ENCODE results near the gene GLIS1.

The GLIS1 gene

DNA sequence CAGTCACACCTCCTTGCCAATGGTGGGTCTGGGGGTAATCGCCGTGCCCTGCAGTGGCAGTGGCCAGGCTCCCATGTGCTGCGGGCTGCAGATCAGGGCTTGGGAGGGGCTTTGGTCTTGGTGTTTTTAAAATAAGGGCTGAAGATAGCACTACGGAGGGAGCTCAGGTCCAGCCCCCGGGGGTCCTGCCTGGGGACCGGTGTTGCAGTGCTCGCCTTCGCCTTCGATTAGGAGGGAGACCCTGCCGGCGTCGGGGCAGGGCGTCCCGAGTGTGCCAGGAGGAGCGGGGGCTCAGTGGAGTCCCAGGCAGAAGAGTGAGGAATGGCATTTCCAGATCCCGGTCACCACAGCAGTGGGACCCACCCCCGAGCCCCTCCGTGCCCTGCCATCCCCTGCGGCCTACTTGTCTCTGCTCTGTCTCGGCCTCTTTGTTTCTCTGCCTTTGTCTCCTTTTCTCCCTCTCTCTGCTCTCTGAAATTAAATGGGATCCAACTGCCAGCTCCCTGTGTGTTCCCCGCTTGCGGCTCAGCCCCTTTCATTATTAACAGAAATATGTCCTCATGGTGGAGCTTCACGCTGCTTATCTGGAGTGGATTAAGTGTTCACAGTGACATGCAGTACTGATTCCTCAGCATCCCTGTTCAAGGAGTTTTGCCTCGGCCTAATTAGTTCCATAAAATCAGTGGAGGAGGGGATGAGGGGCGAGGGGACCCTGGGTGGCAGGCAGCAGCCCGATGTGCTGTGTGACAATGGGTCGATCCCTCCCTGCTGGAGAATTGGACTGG is 235.3 kb downstream of the GLIS1 start:
- peak; percentile 18 to 38 for DNase-seq

- peak in 1 of 2 experiments; percentile 27 for DNase-seq
Measured at GRCh38 chr1:53502641-53503432, 236.1 kb downstream of the GLIS1 start.

DNA sequence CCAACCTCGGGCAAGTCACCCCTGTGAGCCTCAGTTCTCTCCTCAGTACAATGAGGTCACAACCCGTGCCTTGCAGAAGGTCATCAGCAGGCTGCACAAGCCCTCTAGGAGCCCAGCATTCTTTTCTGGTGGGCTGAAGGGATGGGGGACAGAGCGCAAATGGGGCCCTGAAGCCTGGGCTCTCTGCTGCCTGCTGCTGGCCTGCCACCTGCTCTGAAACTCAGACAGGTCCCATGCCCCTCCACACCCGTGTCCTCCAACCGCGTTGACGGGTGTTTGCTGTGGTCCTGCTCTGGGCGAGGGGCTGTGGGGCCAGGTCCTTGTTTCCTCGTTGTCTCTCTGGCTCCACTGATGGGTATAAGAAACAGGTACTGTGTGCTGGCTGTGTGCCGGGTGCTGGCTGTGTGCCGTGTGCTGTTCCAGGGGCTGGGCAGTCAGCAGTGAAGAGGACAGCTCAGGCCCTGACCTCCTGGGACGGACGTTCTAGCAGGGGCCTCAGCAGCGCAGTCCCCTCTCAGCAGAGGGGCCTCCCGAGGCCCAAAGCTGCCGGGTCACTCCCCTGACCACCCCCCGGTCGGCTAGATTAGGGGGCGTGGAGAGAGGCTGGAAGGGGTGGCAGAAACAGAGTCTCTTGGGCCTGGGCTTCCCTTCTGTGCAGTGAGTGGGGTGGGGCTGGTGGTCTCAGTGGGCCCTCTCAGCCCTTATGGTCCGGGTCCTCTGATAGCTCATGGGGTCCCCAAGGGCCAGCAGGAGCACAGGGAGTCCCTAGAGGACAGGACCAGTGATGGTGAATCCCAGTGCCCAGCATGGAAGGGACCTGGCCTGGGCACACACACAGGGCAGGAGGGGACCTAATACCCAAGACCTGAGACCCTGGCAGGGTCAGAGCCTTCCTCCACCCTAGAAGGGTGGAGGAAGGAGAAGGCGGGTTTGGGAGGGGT is 237.6 kb downstream of the GLIS1 start:
- no peak for DNase-seq

DNA sequence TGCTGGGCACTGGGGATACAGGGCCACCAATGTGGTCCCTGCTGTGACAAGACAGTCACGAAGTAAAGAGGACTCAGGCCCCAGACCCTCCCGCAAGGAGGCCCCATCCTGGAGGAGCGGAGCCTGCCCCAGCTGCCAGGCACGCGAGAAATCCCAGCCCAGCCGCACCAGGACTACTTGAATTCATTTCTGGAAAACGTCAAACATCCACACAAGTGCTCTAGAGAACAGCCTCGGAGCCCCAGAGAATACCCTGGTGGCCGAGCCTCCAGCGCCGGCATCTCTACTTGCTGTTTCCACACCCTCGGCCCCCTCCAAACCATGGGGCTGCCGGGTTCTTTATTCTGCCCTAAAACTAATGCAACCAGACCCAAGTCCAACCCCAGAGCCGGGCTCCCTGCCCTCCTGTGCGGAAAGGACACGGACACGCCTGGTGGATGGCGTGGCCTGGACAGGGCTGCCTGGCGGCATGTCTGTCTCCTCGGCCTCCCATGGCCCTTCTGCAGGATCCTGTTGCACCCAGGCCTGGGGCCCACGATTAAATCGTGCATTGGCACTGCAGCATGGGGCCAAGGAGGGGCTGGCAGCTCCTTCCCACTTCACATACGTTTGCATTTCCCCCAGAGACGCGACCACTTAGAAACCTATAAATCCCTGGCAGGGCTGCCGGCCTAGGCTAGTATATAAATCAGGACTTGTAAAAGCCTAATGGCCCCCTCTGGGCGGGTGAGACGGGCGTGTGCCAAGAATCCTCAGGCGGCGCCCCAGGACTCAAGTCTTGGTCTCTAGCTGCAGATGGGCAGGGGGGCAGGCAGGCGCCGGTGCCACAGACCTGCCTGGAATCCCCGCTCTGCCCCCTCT is 238.5 kb downstream of the GLIS1 start:
- no peak for DNase-seq

DNA sequence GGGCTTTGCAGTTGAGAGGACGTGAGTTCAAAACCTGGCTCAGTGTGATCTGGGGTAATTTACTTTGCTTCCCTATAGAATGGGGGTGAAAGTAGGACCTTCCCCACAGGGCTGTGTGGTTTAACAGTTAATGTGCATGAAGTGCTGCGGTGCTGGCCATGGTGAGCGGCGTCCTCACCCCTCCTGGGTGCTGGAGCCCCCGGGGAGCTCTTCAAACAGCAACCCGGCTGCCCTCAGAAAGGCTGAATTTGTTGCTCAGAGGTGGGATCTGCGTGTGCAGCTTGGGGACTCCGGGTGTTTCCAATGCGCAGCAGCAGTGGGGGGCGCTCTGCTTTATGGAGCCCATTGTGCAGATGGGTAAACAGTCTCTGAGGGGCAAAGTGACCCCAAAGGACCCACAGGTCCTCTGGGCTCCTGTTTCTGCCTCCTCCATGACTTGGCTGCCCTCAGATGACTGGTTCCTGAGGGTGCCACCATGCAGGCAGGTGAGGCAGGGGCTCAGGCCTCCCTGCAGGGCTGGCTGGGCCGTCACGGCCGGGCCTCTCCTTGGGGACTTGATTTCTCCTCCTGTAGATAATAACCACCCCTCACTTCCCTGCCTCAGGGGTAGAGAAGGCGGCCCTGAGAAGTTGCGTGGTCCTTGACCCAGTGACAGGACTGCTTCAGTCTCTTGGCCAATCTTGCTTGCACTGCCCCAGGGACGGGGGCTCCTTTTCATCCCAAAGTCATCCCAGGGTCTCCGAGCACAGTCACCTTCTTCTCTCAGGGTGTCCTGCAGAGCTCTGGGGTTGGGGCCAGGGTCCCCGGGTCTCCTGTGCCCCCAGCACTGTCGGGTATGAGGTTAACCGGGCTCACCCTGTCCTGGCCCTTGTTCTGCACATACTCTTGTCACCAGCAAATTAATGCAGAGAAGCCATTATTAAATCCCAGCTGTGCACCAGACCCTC is 239.4 kb downstream of the GLIS1 start:
- DNase-seq = no peak

GRCh38 chr1:53498555-53499131 is 240.3 kb downstream of the GLIS1 start:
- DNase-seq = no peak

DNA sequence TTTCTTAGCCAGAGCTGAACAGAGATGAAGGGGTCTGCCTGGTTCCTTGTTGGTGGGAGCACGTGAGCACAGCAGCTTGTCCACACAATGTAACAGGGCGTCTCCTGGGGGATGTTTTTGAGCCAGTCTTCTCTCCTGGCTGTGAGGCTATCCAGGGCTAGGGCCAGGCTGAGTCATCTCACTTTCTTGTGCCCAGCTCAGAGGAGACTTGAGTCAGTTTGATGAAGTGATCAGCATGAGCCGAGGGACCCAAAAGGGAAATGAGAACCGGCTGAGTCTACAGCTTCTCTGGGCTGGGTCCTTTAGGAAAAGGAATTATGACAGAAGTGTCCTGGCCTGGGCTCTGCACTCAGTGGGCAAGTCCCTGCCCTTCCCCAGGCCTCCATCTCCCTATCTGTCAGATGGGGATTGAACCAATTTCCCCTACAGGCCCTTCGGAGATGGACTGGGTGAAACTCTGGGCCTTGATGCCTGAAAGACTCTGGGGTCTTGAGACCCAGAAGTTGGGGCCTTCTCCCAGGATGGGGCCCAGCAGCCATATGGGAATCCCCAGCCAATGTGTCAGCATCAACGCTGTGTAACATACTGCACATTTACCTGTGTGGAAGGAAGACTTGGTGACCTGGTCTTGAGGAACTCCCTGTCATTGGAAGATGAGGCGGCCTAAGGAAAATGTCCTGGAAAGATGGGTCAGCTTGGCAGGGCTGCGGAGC is 243.2 kb downstream of the GLIS1 start:
- no peak for DNase-seq

GRCh38 chr1:53490351-53490750 is 248.6 kb downstream of the GLIS1 start:
- no peak for DNase-seq

DNA sequence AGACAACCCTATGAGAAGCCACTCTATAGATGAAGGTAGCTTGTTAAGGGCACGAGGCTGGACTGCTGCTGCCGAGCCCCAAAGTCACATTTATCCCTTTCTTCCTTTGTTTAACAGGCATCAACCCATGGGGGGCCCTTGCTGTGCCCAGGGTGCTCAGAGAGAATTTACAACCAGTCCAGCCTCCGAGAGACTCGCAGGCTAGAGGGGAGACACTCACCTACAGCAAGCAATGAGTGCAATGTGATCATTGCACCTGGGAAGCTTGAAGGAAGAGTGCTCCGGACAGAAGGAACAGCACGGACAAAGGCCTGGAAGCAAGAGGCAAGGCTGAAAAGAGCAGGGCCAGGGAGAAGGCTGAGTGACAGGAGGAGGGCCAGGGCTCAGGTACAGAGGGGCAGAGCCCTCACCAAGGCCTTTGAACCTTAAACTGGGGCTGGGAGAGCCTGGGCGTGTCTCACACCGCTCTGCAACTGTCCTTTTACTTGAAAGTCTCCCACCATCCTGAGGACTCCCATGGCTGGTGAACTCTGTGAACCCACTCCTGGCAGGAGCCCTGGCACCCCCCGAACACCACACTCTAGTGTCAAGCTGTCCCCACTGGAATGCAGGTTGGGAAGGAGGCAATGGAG is 252.5 kb downstream of the GLIS1 start:
- no peak for DNase-seq

DNA sequence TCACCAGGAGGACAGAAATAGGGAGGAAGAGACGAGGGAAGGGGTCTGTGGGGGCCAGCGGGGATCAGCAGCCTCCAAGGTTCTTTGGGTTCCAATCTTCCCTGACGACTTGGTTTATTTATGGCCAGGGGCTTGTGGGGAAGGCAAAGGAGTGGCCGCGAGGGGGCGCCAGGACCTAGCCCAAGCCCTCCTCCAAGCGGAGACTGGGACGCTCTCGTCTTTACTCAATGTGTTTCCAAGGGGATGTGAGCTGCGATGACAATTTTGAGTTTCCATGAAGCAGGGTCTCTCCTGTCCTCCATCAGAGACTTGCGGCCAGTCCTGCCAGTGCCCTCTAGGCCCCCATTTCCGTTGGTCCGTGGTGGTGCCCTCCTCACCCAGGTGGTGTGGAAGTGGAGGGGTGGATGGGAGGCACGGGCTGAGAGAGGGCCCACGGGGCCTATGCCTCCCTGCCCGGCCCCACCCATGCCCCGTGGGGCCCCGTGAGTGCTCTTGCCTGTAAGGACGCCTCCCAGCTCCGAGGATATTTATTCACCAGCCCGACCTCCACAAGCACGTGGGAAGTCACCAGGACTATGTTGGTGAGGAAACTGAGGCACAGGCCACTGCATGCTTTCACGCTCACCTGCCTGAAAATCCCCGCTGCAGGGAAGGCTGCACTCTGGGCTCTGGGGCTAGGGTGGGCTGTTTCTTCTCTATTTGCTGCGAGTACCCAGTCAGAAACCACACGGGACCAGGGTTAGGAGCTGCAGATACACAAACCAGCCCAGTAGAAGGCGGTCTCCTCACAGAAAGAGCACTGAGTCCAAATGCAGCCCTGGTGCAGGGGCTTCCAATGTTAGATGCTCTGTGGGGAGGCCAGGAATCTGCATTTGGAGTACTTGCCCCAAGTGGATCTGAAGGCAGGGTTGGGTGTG is 253.2 kb downstream of the GLIS1 start:
- DNase-seq = peak; percentile 64 to 77

DNA sequence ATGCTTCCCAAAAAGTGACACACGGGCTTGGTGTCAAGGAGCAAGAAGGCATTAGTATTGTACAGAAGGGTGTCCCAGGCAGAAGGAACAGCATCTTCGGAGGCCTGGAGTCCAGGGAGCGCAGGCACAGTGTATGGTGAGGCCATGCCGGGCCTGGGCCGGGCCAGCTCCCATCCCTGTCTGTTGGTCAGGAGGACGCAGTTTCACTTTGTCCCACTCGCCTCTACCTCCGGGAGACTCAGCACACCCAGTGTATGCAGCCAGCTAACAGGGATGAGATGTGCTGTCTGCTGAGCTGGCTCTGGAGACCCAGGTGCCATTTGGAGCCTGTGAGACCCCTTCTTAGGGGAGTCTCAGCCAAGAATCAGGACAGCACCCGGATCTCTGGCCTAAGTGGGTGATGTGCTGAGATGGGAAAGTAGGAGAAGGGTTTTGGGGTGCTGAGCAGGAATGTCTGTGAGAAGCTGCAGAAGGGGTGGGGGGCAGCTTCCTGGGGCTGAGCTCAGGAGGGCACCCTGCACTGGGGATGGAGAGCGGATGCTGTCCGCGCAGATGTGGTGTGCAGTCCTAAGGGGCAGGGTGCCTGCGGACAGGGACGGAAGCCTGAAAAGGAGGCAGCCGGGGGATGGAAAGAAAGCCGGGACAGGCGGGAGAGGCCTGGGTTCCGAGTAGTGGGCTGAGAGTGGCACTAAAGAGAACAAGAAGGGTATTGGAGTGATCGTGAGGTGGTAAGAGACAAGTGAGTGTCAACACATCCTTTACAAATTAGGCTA is 254.1 kb downstream of the GLIS1 start:
- DNase-seq = no peak

GRCh38 chr1:53483656-53484055 is 255.3 kb downstream of the GLIS1 start:
- no peak for DNase-seq

- no peak for DNase-seq
Measured at GRCh38 chr1:53483170-53483569, 255.8 kb downstream of the GLIS1 start.

DNA sequence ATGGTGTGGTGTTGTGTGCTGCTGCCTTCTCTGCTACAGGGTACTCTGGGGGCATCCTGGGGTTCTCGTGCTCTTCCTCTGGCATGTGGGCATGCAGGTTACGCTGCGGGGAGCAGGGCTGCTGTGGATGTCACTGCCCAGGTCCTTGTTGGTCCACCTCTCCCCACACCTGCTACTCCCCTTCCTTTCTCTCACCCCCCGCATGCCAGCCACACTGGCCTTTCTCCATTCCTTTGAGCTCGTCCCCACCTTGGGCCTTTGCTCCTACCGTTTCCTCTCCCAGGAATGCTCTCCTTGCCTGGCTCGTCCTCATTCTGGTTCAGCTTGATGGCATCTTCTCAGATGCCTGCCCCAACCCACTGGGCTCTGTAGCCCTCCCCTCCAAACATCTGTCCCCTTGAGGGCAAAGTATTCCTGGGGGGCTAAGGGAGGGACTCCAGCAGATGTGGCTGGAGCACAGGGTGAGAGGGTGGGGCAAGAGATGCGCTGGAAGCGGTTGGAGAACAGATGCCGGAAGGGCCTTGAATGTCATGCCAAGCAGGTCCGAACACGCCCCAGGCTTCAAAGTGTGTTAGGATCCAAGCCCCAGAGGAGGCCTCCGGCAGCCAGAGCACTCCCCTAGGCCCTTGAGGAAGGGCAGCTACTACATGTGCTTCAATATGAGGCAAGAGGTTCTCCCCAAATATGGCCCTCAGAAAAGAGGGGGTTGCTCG is 256.4 kb downstream of the GLIS1 start:
- DNase-seq = peak in 1 of 2 experiments; percentile 64

DNA sequence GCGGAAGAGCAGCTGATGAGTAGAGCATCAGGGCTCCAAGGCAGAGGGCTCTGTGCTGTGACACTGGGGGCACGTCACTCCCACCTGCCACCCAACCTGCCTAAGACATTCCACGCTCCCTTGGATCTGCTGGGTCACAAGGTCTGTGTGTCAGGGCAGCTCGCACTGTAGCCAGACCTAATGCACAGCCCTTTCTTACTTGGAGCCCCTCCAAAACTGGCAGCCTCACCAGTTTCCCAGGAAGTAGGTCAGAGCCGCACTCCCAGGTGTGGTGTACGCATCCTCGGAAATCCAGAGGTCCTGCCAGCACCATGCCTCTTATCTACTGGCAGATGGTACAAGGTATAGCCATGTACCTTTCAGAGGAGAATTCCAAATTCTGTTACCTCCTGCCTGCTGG is 257.5 kb downstream of the GLIS1 start:
- DNase-seq = no peak

DNA sequence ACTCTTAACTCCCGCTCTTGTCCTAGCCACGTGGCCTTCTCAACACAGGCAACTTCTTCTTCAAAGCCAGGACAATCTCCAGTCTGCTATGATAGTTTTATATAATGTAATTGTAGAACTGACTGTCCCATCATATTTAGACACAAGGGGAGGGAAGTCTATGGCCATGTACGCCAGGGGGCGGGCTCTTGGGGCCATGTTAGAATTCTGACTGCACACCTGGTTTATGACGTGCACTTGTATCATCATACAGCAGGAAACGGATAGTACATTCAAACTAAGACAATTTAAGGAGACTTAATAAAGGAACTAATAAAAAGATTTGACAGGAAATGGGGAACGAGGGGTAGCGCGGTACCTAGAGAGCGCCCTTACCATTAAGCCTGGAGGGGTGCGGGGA is 258.3 kb downstream of the GLIS1 start:
- DNase-seq = no peak

DNA sequence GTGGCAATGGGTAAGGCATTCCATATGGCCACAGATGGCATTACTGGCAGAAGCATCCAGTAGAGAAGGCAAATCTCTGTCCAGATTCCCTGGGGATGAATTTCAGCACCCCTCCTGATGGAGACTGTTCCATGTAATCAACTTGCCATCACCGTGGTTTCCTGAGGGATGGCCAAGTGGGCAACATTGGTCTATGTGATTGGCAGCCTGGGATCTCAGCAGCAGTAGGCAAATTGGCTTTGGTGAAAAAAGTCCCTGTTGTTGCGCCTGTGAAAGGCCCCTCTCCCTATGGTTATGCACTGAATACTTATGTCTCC is 260.5 kb downstream of the GLIS1 start:
- DNase-seq = peak; percentile 60 to 79

All from NCI-H524 (cell line).